HG02763 (cell line): Measurements from ENCODE around the gene AUTS2.
A peak's percentile ranks its signal among the peaks of the same experiment; 100 is the strongest.

Source experiments
- ATAC-seq: cut with Tn5 transposase; IDR thresholded peaks from one replicate; pipeline ENCODE4 v1.9.1; 2021; ENCODE audit warnings: mild to moderate bottlenecking, moderate library complexity; ENCODE audit not compliant: unreplicated experiment

Gene AUTS2

GRCh38 chr7:69599955-69600709, 1.9 kb downstream of the AUTS2 start:
- no peak for ATAC-seq

- no peak for ATAC-seq
Observed at GRCh38 chr7:69600710-69601519, 2.6 kb downstream of the AUTS2 start.

GRCh38 chr7:69602522-69602921, 4.2 kb downstream of the AUTS2 start:
- no peak for ATAC-seq

- no peak for ATAC-seq
Observed at GRCh38 chr7:69603351-69603750, 5.1 kb downstream of the AUTS2 start.

- ATAC-seq, result peak; percentile 74
Observed at GRCh38 chr7:69603937-69604494, 5.7 kb downstream of the AUTS2 start.

- no peak for ATAC-seq
Observed at GRCh38 chr7:69605070-69605469, 6.8 kb downstream of the AUTS2 start.

- no peak for ATAC-seq
Observed at GRCh38 chr7:69605546-69605945, 7.3 kb downstream of the AUTS2 start.

GRCh38 chr7:69608049-69608448, 9.8 kb downstream of the AUTS2 start:
- ATAC-seq, result no peak

- no peak for ATAC-seq
Observed at GRCh38 chr7:69608878-69609277, 10.6 kb downstream of the AUTS2 start.

GRCh38 chr7:69609541-69610373, 11.5 kb downstream of the AUTS2 start:
- ATAC-seq, result no peak

- ATAC-seq, result no peak
Observed at GRCh38 chr7:69610374-69611084, 12.3 kb downstream of the AUTS2 start.

- ATAC-seq, result no peak
Observed at GRCh38 chr7:69612981-69613380, 14.7 kb downstream of the AUTS2 start.

- no peak for ATAC-seq
Observed at GRCh38 chr7:69613846-69614245, 15.6 kb downstream of the AUTS2 start.

- ATAC-seq, result no peak
Observed at GRCh38 chr7:69615685-69616084, 17.4 kb downstream of the AUTS2 start.

GRCh38 chr7:69617364-69617763, 19.1 kb downstream of the AUTS2 start:
- no peak for ATAC-seq

GRCh38 chr7:69619054-69619453, 20.8 kb downstream of the AUTS2 start:
- ATAC-seq, result no peak

GRCh38 chr7:69619635-69620034, 21.4 kb downstream of the AUTS2 start:
- no peak for ATAC-seq

GRCh38 chr7:69620063-69620462, 21.8 kb downstream of the AUTS2 start:
- no peak for ATAC-seq

GRCh38 chr7:69620650-69621049, 22.4 kb downstream of the AUTS2 start:
- no peak for ATAC-seq
